Liver (tissue), 9 donors: ENCODE measurements around the gene BHLHA15. TPM values are rescaled to one million over a fixed set of nuclear protein-coding genes. Genes with fewer than 3 reads are reported as not detected.

Experiments used
- DNase-seq: peaks from one replicate; pipeline ENCODE4 v3.0.0-alpha.2; 2017; ENCODE audit warnings: low spot score
- H3K27ac ChIP-seq, 2 donors: one replicate each; pipeline ENCODE4 v1.7.0; 2013; ENCODE audit warnings: inconsistent platforms in 2 of 2, low read length in 2 of 2, control low read depth in 1 of 2, low read depth in 1 of 2, mild to moderate bottlenecking in 1 of 2
- H3K27me3 ChIP-seq, 4 donors: one replicate each; pipeline versions ENCODE4 v1.6.1 to v1.7.0; 2013; ENCODE audit warnings: low read length in 3 of 4, inconsistent platforms in 1 of 4, mild to moderate bottlenecking in 1 of 4, moderate library complexity in 1 of 4; ENCODE audit not compliant: control insufficient read depth in 4 of 4, insufficient read depth in 4 of 4
- H3K36me3 ChIP-seq, 4 donors: one replicate each; pipeline versions ENCODE4 v1.6.1 to v1.7.0; 2013; ENCODE audit warnings: low read length in 3 of 4, mild to moderate bottlenecking in 3 of 4, low read depth in 1 of 4, moderate library complexity in 1 of 4; ENCODE audit not compliant: control insufficient read depth in 4 of 4, insufficient read depth in 3 of 4
- H3K4me1 ChIP-seq, 4 donors: one replicate each; pipeline versions ENCODE4 v1.6.1 to v1.7.0; 2013; ENCODE audit warnings: low read length in 3 of 4, mild to moderate bottlenecking in 3 of 4, moderate library complexity in 1 of 4; ENCODE audit not compliant: control insufficient read depth in 4 of 4, insufficient read depth in 4 of 4
- H3K4me3 ChIP-seq, 3 donors: one replicate each; pipeline versions ENCODE4 v1.6.1 to v1.7.0; 2013; ENCODE audit warnings: low read length in 3 of 3, control low read depth in 1 of 3, low read depth in 1 of 3, mild to moderate bottlenecking in 1 of 3
- H3K9ac ChIP-seq, 2 donors: one replicate each; pipeline ENCODE4 v1.7.0; 2013; ENCODE audit warnings: low read length in 2 of 2, mild to moderate bottlenecking in 2 of 2, moderate library complexity in 2 of 2, control low read depth in 1 of 2, low read depth in 1 of 2
- H3K9me3 ChIP-seq, 4 donors: one replicate each; pipeline versions ENCODE4 v1.6.1 to v1.7.0; 2013; ENCODE audit warnings: low read length in 3 of 4; ENCODE audit not compliant: control insufficient read depth in 4 of 4
- ATF3 ChIP-seq: IDR thresholded peaks from 2 replicates; pipeline ENCODE4 v1.6.1; 2016; ENCODE audit warnings: antibody characterized with exemption
- EGR1 ChIP-seq, 2 donors: IDR thresholded peaks; 2 replicates each; pipeline ENCODE4 v1.6.1; 2016 to 2018; ENCODE audit warnings: antibody characterized with exemption in 2 of 2, low read depth in 2 of 2
- FOXA1 ChIP-seq: IDR thresholded peaks from 2 replicates; pipeline ENCODE4 v1.6.1; 2016; ENCODE audit warnings: antibody characterized with exemption
- FOXA2 ChIP-seq: IDR thresholded peaks from 2 replicates; pipeline ENCODE4 v1.6.1; 2016; ENCODE audit warnings: antibody characterized with exemption
- GABPA ChIP-seq, 2 donors: IDR thresholded peaks in 1 of 2; conservative IDR thresholded peaks in 1 of 2; 2 replicates each; pipeline ENCODE4 v1.6.1; 2016; ENCODE audit warnings: antibody characterized with exemption in 2 of 2, mild to moderate bottlenecking in 1 of 2, moderate library complexity in 1 of 2
- HNF4A ChIP-seq, 2 donors: conservative IDR thresholded peaks; 2 replicates each; pipeline ENCODE4 v1.6.1; 2016; ENCODE audit warnings: antibody characterized with exemption in 2 of 2, mild to moderate bottlenecking in 2 of 2
- HNF4G ChIP-seq: IDR thresholded peaks from 2 replicates; pipeline ENCODE4 v1.6.1; 2016; ENCODE audit warnings: antibody characterized with exemption
- JUND ChIP-seq, 2 donors: IDR thresholded peaks; 2 replicates each; pipeline ENCODE4 v1.6.1; 2016; ENCODE audit warnings: antibody characterized with exemption in 2 of 2
- NR2F2 ChIP-seq: IDR thresholded peaks from 2 replicates; pipeline ENCODE4 v1.6.1; 2016; ENCODE audit warnings: antibody characterized with exemption
- RAD21 ChIP-seq, 2 donors: IDR thresholded peaks; 2 replicates each; pipeline ENCODE4 v1.6.1; 2016; ENCODE audit warnings: antibody characterized with exemption in 2 of 2, mild to moderate bottlenecking in 2 of 2
- RXRA ChIP-seq, 2 donors: IDR thresholded peaks; 2 replicates each; pipeline ENCODE4 v1.6.1; 2017 to 2018; ENCODE audit warnings: antibody characterized with exemption in 2 of 2, mild to moderate bottlenecking in 1 of 2
- SP1 ChIP-seq: IDR thresholded peaks from 2 replicates; pipeline ENCODE4 v1.6.1; 2018; ENCODE audit warnings: antibody characterized with exemption, mild to moderate bottlenecking
- TAF1 ChIP-seq: conservative IDR thresholded peaks from 2 replicates; pipeline ENCODE4 v1.6.1; 2016; ENCODE audit warnings: antibody characterized with exemption, mild to moderate bottlenecking
- YY1 ChIP-seq: IDR thresholded peaks from 2 replicates; pipeline ENCODE4 v1.6.1; 2016; ENCODE audit warnings: antibody characterized with exemption, mild to moderate bottlenecking
- ZBTB33 ChIP-seq: IDR thresholded peaks from 2 replicates; pipeline ENCODE4 v1.6.1; 2016; ENCODE audit warnings: antibody characterized with exemption
- WGBS: extraction: QIAGEN DNeasy Blood & Tissue Kit; methylation state at CpG from one replicate; pipeline ENCODE4 v1.1.7; 2013; 5-methylcytosine and 5-hydroxymethylcytosine counted together
- polyA plus RNA-seq, 2 donors: library from polyadenylated mRNA; stranded (reverse) in 1 of 2; unstranded in 1 of 2; fragments of 200-250 nt in 1 of 2; fragments of >200 nt in 1 of 2; fragmentation: Nextera tagmentation in 1 of 2; extraction: Ambion mirVana in 1 of 2; gene quantifications; one replicate each; pipeline versions ENCODE4 v1.2.1 to v1.2.3, GENCODE V29; 2013 to 2015
- total RNA-seq, 2 donors: library from RNA; depleted of rRNA; stranded (reverse); fragments of >200 nt; gene quantifications; one replicate each; pipeline ENCODE4 v1.2.3, GENCODE V29; 2014
- donor health status: healthy.
- donor health status: healthy.
- donor health status: healthy.
- donor health status: healthy.
- donor health status: healthy.

The BHLHA15 gene
- total and polyA plus RNA-seq, 4 donors: 1.0 to 28.9 (median 7.6) TPM

GRCh38 chr7:98235901-98236300 lies 24.7 kb downstream of the BHLHA15 start:
- no peak overlapping the region for H3K27ac ChIP-seq
- WGBS: 97% methylated on average over 11 of the region's 11 CpGs
- H3K4me3 ChIP-seq: no peak overlapping the region
- no peak for TF ChIP-seq JUND (IDR thresholded peaks at IDR 0.05)
- no peak for TF ChIP-seq EGR1 (IDR thresholded peaks at IDR 0.05; ENCODE audit: low read depth in 2 of 2)
- H3K4me1 ChIP-seq: no peaks in the 10 kb centered on the region
- no peaks in the 10 kb centered on the region for H3K27me3 ChIP-seq
- H3K9me3 ChIP-seq: no peaks in the 10 kb centered on the region
- no peak for DNase-seq
- H3K9ac ChIP-seq: no peak overlapping the region
- H3K36me3 ChIP-seq: peaks cover 0 to 21% (median 6%) of the 10 kb centered on the region in 4 donors

- no peak overlapping the region for H3K9ac ChIP-seq
- H3K4me3 ChIP-seq: no peak overlapping the region
- H3K9me3 ChIP-seq: no peaks in the 10 kb centered on the region
- TF ChIP-seq FOXA1: no peak
- no peak for TF ChIP-seq TAF1
- TF ChIP-seq SP1: no peak
- no peak for TF ChIP-seq RXRA (IDR thresholded peaks at IDR 0.05)
- no peak for TF ChIP-seq YY1
- no peak for TF ChIP-seq NR2F2
- TF ChIP-seq JUND (IDR thresholded peaks at IDR 0.05): no peak
- no peak for TF ChIP-seq FOXA2
- DNase-seq: no peak
- WGBS: 97% methylated on average over 25 of the region's 25 CpGs
- no peak overlapping the region for H3K27ac ChIP-seq
- H3K27me3 ChIP-seq: no peaks in the 10 kb centered on the region
- H3K36me3 ChIP-seq: peaks cover 0 to 21% (median 5%) of the 10 kb centered on the region in 4 donors
- H3K4me1 ChIP-seq: no peaks in the 10 kb centered on the region
Measured at GRCh38 chr7:98236355-98237185, 25.3 kb downstream of the BHLHA15 start.

- TF ChIP-seq FOXA1: no peak
- no peak for TF ChIP-seq HNF4G
- no peak for TF ChIP-seq NR2F2
- TF ChIP-seq GABPA (IDR thresholded peaks at IDR 0.05 in 1 of 2, conservative IDR thresholded peaks at IDR 0.05 in 1 of 2): no peak
- no peak for TF ChIP-seq JUND (IDR thresholded peaks at IDR 0.05)
- TF ChIP-seq ATF3: no peak
- no peak for TF ChIP-seq ZBTB33
- TF ChIP-seq HNF4A (conservative IDR thresholded peaks at IDR 0.05): no peak
- no peak for TF ChIP-seq SP1
- no peak for TF ChIP-seq EGR1 (IDR thresholded peaks at IDR 0.05; ENCODE audit: low read depth in 2 of 2)
- no peak for TF ChIP-seq RAD21 (IDR thresholded peaks at IDR 0.05)
- DNase-seq: no peak
- Histone ChIP-seq H3K36me3 (peaks cover 0 to 18% (median 5%) of the 10 kb centered on the region in 4 donors), H3K4me1 (no peaks in the 10 kb centered on the region), H3K9me3 (no peaks in the 10 kb centered on the region), H3K27me3 (no peaks in the 10 kb centered on the region), H3K9ac (no peak overlapping the region), H3K4me3 (no peak overlapping the region), H3K27ac (no peak overlapping the region)
- 97% methylated on average over 4 of the region's 4 CpGs for WGBS
Measured at GRCh38 chr7:98238076-98238475, 26.8 kb downstream of the BHLHA15 start.
